H9 (cell line): ENCODE measurements around the gene DALRD3. TPM values are rescaled to one million over a fixed set of nuclear protein-coding genes. Genes with fewer than 3 reads are reported as not detected.
A peak's percentile ranks its signal among the peaks of the same experiment; 100 is the strongest.

ENCODE experiments used
- DNase-seq: peaks from one replicate; pipeline ENCODE4 v3.0.0-alpha.2; 2017
- H2AFZ ChIP-seq: one replicate; pipeline ENCODE4 v1.6.1; 2013; ENCODE audit warnings: mild to moderate bottlenecking, low read length, control low read depth, moderate library complexity
- H2AK5ac ChIP-seq: 2 replicates; pipeline ENCODE4 v1.6.1; 2013; ENCODE audit warnings: low read length, control low read depth, mixed read lengths; ENCODE audit not compliant: insufficient read length
- H2BK120ac ChIP-seq: one replicate; pipeline ENCODE4 v1.6.1; 2013; ENCODE audit warnings: low read depth, mild to moderate bottlenecking, low read length, control low read depth, inconsistent platforms; ENCODE audit not compliant: poor library complexity, severe bottlenecking
- H2BK12ac ChIP-seq: 2 replicates; pipeline ENCODE4 v1.6.1; 2013; ENCODE audit warnings: low read length, control low read depth, mixed read lengths, low read depth; ENCODE audit not compliant: insufficient read length
- H2BK15ac ChIP-seq: 2 replicates; pipeline ENCODE4 v1.6.1; 2013; ENCODE audit warnings: low read depth, low read length, control low read depth
- H2BK20ac ChIP-seq: one replicate; pipeline ENCODE4 v1.6.1; 2013; ENCODE audit warnings: low read depth, mild to moderate bottlenecking, low read length, control low read depth, inconsistent platforms; ENCODE audit not compliant: poor library complexity, severe bottlenecking
- H2BK5ac ChIP-seq: 2 replicates; pipeline ENCODE4 v1.6.1; 2013; ENCODE audit warnings: low read length, control low read depth, mixed read lengths; ENCODE audit not compliant: insufficient read length
- H3K14ac ChIP-seq: 2 replicates; pipeline ENCODE4 v1.6.1; 2013; ENCODE audit warnings: low read length, control low read depth; ENCODE audit not compliant: insufficient read depth
- H3K18ac ChIP-seq: 2 replicates; pipeline ENCODE4 v1.6.1; 2013; ENCODE audit warnings: low read depth, mild to moderate bottlenecking, mixed read lengths, low read length, control low read depth; ENCODE audit not compliant: insufficient read length
- H3K23ac ChIP-seq: 2 replicates; pipeline ENCODE4 v1.6.1; 2013; ENCODE audit warnings: low read length, control low read depth, mixed read lengths, low read depth; ENCODE audit not compliant: insufficient read length
- H3K23me2 ChIP-seq: 2 replicates; pipeline ENCODE4 v1.6.1; 2013; ENCODE audit warnings: low read depth, mild to moderate bottlenecking, mixed read lengths, low read length, control low read depth; ENCODE audit not compliant: insufficient read length, poor library complexity, severe bottlenecking
- H3K27ac ChIP-seq: 2 replicates; pipeline ENCODE4 v1.5.1; 2013; ENCODE audit warnings: low read length, control low read depth, mixed read lengths, low read depth; ENCODE audit not compliant: insufficient read length
- H3K27me3 ChIP-seq: 2 replicates; pipeline ENCODE4 v1.6.1; 2013; ENCODE audit warnings: low read length, control low read depth, inconsistent platforms; ENCODE audit not compliant: insufficient read depth
- H3K4ac ChIP-seq: 2 replicates; pipeline ENCODE4 v1.6.1; 2013; ENCODE audit warnings: low read depth, mild to moderate bottlenecking, control low read depth, inconsistent platforms, low read length, moderate library complexity
- H3K4me1 ChIP-seq: 2 replicates; pipeline ENCODE4 v1.6.1; 2013; ENCODE audit warnings: low read length, control low read depth, inconsistent platforms; ENCODE audit not compliant: insufficient read depth
- H3K4me2 ChIP-seq: 2 replicates; pipeline ENCODE4 v1.6.1; 2013; ENCODE audit warnings: low read length, control low read depth, mixed read lengths; ENCODE audit not compliant: insufficient read length, insufficient read depth
- H3K56ac ChIP-seq: 2 replicates; pipeline ENCODE4 v1.6.1; 2013; ENCODE audit warnings: low read depth, mild to moderate bottlenecking, mixed read lengths, low read length, control low read depth; ENCODE audit not compliant: insufficient read length
- H3K79me1 ChIP-seq: 2 replicates; pipeline ENCODE4 v1.6.1; 2013; ENCODE audit warnings: low read depth, mild to moderate bottlenecking, moderate library complexity, low read length, control low read depth, inconsistent platforms; ENCODE audit not compliant: insufficient read depth, poor library complexity, severe bottlenecking
- H3K79me2 ChIP-seq: 2 replicates; pipeline ENCODE4 v1.6.1; 2013; ENCODE audit warnings: low read length, control low read depth, inconsistent platforms; ENCODE audit not compliant: insufficient read depth
- H3K9ac ChIP-seq: 2 replicates; pipeline ENCODE4 v1.6.1; 2013; ENCODE audit warnings: low read length, control low read depth, mixed read lengths; ENCODE audit not compliant: insufficient read length; ENCODE audit errors: extremely low read depth
- H3K9me3 ChIP-seq: one replicate; pipeline ENCODE4 v1.6.1; 2013; ENCODE audit warnings: low read depth, low read length, inconsistent platforms; ENCODE audit not compliant: control insufficient read depth
- H3T11ph ChIP-seq: one replicate; pipeline ENCODE4 v1.6.1; 2013; ENCODE audit warnings: mild to moderate bottlenecking, low read length, control low read depth, inconsistent platforms
- H4K20me1 ChIP-seq: one replicate; pipeline ENCODE4 v1.6.1; 2013; ENCODE audit not compliant: control insufficient read depth, insufficient read length, insufficient read depth
- H4K5ac ChIP-seq: 2 replicates; pipeline ENCODE4 v1.6.1; 2013; ENCODE audit warnings: low read depth, mild to moderate bottlenecking, mixed read lengths, low read length, control low read depth; ENCODE audit not compliant: insufficient read length
- H4K8ac ChIP-seq: replicated peaks from 2 replicates; pipeline ENCODE4 v1.6.1; 2013; ENCODE audit warnings: low read length, control low read depth, mixed read lengths, low read depth; ENCODE audit not compliant: insufficient read length
- H4K91ac ChIP-seq: 2 replicates; pipeline ENCODE4 v1.6.1; 2013; ENCODE audit warnings: low read depth, mild to moderate bottlenecking, moderate library complexity, mixed read lengths, low read length, control low read depth; ENCODE audit not compliant: insufficient read length
- H3K27ac Mint-ChIP-seq, 3 experiments: 2 replicates in 2 of 3; 3 replicates in 1 of 3; pipeline ENCODE4 v1.8.0; 2020 to 2021; ENCODE audit warnings: mixed read lengths in 3 of 3, mild to moderate bottlenecking in 1 of 3, moderate library complexity in 1 of 3
- H3K27me3 Mint-ChIP-seq: 2 replicates; pipeline ENCODE4 v1.8.0; 2021; ENCODE audit warnings: low read depth, mild to moderate bottlenecking, moderate library complexity, mixed read lengths
- H3K36me3 Mint-ChIP-seq, 3 experiments: 2 replicates in 2 of 3; 3 replicates in 1 of 3; pipeline ENCODE4 v1.8.0; 2020 to 2021; ENCODE audit warnings: low read depth in 3 of 3, mixed read lengths in 3 of 3; ENCODE audit not compliant: insufficient read depth in 1 of 3
- H3K4me1 Mint-ChIP-seq, 2 experiments: 2 replicates each; pipeline ENCODE4 v1.8.0; 2020; ENCODE audit warnings: mixed read lengths in 2 of 2
- H3K4me3 Mint-ChIP-seq, 2 experiments: 2 replicates in 1 of 2; 3 replicates in 1 of 2; pipeline ENCODE4 v1.8.0; 2020 to 2021; ENCODE audit warnings: mild to moderate bottlenecking in 2 of 2, mixed read lengths in 2 of 2, moderate library complexity in 1 of 2
- H3K9me3 Mint-ChIP-seq, 2 experiments: 2 replicates in 1 of 2; 3 replicates in 1 of 2; pipeline ENCODE4 v1.8.0; 2020; ENCODE audit warnings: mild to moderate bottlenecking in 2 of 2, mixed read lengths in 2 of 2, moderate library complexity in 1 of 2
- CTCF ChIP-seq: fragments of 200-600 bp; sonication (generic); conservative IDR thresholded peaks from 3 replicates; pipeline ENCODE4 v1.8.0; 2021; ENCODE audit warnings: antibody characterized with exemption, mild to moderate bottlenecking
- WGBS: extraction: QIAGEN DNeasy Blood & Tissue Kit; methylation state at CpG from one replicate; pipeline ENCODE4 v1.1.7; 2013; ENCODE audit warnings: missing lambda C conversion rate, low lambda C conversion rate, mixed read lengths; ENCODE audit not compliant: insufficient read length; ENCODE audit errors: extremely low coverage; 5-methylcytosine and 5-hydroxymethylcytosine counted together
- total RNA-seq: library from RNA; stranded (reverse); gene quantifications from 2 replicates; pipeline ENCODE4 v1.2.1, GENCODE V29; 2021

DALRD3 gene
- total RNA-seq, 1 experiment from 2014 or later, result 32.3 TPM

DNA sequence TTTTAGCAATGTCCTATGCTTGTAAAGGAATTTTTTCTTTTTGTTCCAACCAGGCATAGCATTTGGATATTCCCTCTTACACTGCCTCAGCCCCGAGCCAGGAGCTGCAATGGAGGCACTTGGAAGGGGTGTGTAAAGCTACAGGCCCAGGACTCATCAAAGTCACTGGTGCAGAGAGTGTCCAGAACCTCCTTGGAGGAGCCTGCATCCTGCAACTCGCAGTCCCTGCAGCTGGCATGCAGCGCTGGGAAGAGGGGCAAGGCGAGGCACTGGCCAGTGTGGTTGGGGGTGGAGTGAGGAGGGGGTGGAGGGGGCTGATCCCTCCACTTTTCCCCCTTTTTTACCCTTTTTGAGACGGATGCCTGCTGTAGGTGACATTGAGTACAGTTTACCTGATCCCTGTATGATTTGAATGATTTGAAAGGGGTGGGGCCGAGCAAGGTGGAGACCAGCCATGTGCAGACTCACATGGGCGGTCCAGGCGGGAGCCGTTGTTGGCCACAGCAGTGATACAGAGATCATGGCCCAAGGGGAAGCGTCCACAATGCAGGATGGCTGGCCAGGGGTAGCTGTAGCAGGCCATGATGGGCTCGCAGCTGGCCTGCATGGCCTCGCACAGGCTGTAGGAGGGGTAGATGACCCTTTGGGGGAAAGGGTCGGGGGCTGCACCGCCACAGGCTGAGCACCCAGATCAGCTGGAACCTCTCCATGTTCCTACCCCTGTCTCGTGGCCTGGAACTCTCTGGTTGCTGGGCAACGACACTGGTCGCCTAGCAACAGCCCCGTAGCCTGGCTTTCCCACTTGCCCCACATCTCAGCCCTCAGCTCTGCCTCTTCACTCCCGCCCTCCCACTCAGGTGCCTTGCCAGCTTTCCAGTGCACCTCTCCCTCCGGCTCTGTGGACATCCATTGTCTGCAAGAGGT, 20.4 kb downstream of the DALRD3 start:
- Histone ChIP-seq H2AK5ac (no peak overlapping the region), H2BK120ac (no peak overlapping the region), H2BK15ac (no peak overlapping the region), H4K8ac (no peak overlapping the region), H3K9ac (no peak overlapping the region), H2BK5ac (no peak overlapping the region), H4K20me1 (no peaks in the 10 kb centered on the region), H3K4me2 (no peak overlapping the region), H3K4ac (no peak overlapping the region), H3K14ac (no peak overlapping the region), H3K79me2 (no peaks in the 10 kb centered on the region), H3K23me2 (no peaks in the 10 kb centered on the region), H3K27ac (no peak overlapping the region), H3K18ac (no peak overlapping the region), H4K91ac (no peak overlapping the region), H4K5ac (no peak overlapping the region), H3K27me3 (no peaks in the 10 kb centered on the region), H3K23ac (no peak overlapping the region), H3K4me1 (no peaks in the 10 kb centered on the region), H3K79me1 (no peaks in the 10 kb centered on the region), H2BK12ac (no peak overlapping the region), H2AFZ (no peak overlapping the region), H3K9me3 (no peaks in the 10 kb centered on the region), H3K56ac (no peak overlapping the region), H3T11ph (no peak overlapping the region), H2BK20ac (no peak overlapping the region)
- H3K9me3 Mint-ChIP-seq, result no peaks in the 10 kb centered on the region
- no CpG with 5 or more reads among the region's 20 CpGs for WGBS
- H3K27me3 Mint-ChIP-seq, result no peaks in the 10 kb centered on the region
- peak overlapping the region in 1 of 2 experiments; percentile 19; a peak in 1 of 5 replicates for H3K4me3 Mint-ChIP-seq
- H3K36me3 Mint-ChIP-seq, result peaks cover 3 to 26% (median 10%) of the 10 kb centered on the region in 3 experiments; a peak in 5 of 7 replicates
- TF ChIP-seq CTCF, result no peak
- H3K27ac Mint-ChIP-seq, result peak overlapping the region in 2 of 3 experiments; percentile 28 to 61; a peak in 3 of 7 replicates
- H3K4me1 Mint-ChIP-seq, result peaks cover 23 to 24% of the 10 kb centered on the region in 2 experiments
- peak; percentile 52 for DNase-seq
